ELF-1 (cell line): ENCODE measurements around the gene AZGP1.
"Not testable (repeated sequence)": the region's sequence is repeated elsewhere in the genome, so short reads cannot be mapped to it uniquely, and the experiment has no call there.

Experiments
- DNase-seq: peaks from one replicate; pipeline ENCODE4 v3.0.0-alpha.2; 2016; ENCODE audit warnings: low read depth, low spot score

Gene AZGP1

DNA sequence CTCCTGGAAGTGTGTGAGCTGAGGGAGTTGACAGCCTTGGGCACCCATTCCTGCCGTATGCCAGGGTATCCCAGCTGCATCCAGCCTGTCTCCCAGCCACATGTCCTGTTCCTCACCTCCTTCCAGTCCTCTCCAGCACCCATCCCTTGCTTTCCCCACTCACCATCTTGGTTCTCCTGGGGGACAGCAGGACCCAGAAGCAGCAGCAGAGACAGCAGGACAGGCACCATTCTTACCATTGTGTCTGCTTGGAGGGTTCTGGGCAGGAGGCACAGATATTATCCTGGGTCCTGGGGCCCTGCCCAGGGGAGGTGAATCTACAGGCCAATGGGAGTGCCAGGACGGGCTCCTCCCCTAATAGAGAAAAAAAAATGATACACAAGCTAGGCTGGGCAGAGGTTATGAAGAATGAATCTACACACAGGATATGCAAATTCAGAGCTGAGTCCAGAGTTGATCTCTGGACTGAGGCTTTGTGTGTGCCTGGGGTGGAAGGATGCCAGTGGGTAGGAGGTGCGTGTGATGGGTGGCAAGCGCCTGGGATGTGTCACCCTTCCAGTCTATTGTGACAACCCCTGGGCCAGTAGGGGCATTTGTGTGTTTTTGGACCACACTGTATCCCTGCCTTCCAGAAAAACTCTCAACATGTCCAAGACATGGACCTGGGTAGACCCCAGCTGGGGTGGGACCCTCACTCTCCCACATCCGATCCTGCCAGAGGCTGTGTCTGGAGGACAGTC is at the start of gene AZGP1:
Gene AZGP1 (minus strand): TSS at position 250 of the 740 bp plus-strand sequence. CDS start 11 bp downstream, at position 239.
- DNase-seq = no peak

- no peak for DNase-seq
Observed at GRCh38 chr7:100024020-100024619, 48.3 kb upstream of the AZGP1 start.

DNA sequence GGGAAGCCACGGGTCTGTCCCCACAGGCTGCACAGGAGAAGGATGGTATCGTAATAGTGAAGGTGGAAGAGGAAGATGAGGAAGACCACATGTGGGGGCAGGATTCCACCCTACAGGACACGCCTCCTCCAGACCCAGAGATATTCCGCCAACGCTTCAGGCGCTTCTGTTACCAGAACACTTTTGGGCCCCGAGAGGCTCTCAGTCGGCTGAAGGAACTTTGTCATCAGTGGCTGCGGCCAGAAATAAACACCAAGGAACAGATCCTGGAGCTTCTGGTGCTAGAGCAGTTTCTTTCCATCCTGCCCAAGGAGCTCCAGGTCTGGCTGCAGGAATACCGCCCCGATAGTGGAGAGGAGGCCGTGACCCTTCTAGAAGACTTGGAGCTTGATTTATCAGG is 47.7 kb upstream of the AZGP1 start:
- DNase-seq = no peak

GRCh38 chr7:100022621-100023020 is 46.8 kb upstream of the AZGP1 start:
- DNase-seq = no peak

DNA sequence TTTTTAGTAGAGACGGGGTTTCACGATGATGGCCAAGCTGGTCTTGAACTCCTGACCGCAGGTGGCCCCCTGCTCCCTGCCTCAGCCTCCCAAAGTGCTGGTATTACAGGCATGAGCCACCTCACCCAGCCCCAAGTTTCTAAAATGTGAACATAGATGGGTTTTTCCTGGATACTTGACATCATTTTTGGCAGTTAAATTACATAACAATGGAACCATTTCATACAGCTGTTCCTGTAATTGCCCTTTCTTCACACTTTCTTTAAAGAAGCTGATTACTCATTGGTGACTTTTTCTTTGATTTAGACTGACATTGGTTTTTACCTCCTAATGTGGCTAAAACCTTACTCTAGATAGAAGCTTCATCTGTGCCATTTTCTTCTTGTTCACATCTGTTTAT is 45.5 kb upstream of the AZGP1 start:
- no peak for DNase-seq

DNA sequence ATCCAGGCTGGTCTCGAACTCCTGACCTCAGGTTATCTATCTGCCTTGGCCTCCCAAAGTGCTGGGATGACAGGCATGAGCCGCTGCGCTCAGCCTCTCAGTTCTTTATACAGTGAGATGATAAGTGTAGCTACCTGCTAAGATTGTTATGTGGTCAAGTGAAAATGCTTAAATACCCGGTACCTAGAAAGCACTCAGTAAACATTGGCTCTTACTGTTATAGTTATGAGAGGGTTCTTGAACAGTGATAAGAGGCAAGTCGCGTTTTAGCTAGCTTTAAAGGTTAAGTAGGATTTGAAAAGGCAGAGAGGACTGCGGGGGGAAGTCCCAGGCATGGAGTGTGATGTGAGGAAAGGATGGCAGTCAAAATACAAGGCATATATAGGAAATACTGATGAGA is 44.1 kb upstream of the AZGP1 start:
- DNase-seq = no peak

DNA sequence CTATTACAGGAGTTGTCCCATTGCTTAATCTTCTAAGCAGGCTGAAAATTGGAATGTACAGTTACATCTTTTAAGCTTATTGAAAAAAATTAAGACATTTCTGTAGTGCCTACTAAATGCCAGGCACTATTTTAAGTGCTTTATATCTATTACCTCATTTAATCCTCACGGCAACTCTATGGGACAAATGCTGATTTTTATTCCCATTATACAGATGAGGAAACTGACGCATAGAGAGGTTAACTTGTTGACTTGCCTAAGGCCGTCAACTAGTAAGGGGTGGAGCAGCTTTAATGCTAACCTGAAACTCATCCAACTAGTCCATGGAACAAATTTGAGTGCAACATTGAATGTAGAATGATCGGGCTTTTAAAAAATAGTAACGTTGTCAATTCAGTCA is 42.0 kb upstream of the AZGP1 start:
- DNase-seq = no peak

DNA sequence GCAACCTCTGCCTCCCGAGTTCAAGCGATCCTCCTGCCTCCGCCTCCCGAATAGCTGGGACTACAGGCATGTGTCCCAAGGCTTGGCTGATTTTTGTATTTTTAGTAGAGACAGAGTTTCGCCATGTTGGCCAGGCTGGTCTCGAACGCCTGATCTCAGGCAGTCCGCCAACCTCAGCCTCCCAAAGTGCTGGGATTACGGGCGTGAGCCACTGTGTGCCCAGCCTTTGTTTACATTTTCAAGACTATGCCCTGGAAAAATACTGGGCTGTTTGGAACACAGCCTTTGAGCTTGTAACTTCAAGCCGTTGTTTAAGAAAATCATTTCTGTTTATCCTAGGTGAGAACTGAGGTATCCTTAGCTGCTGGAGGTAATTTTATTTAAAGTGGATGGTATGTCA is 41.5 kb upstream of the AZGP1 start:
- DNase-seq = no peak

DNA sequence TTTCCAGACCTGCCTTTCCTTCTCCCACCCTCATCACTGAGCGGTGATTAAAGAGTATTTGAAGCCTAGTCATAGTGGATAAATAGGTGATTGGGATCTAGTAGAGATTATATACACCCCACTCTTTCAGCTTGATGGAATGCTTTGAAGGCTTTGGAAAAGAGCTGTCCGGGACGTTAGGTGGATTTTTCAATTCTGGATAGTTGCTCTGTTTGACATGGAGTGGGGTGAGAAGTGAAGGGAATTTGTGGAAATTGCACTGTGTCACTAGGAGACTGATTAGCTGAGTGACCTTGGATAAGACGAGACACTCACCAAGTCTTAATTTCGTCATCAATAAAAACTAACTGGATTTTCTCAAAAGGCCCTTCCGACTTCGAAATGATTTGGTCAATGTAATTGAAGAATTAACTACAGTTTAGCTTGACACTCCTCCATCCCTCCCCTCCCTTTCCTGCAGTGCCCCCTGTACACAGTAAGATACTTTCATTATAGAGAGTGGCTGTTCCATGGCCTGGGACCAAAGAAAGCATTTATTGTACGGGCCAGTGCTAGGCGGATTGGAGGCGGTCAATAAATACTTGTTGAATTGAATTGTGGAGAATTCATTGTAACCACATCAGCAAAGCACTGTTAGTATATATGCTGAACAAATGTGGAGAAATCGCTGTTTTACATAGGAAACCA is 40.5 kb upstream of the AZGP1 start:
- DNase-seq = no peak

GRCh38 chr7:100015232-100016214 is 39.7 kb upstream of the AZGP1 start, which contains the start of gene ZKSCAN1:
ZKSCAN1 (plus strand) TSS chr7:100015596; CDS start chr7:100023507, 7,911 bp downstream.
- peak; percentile 92 for DNase-seq

DNA sequence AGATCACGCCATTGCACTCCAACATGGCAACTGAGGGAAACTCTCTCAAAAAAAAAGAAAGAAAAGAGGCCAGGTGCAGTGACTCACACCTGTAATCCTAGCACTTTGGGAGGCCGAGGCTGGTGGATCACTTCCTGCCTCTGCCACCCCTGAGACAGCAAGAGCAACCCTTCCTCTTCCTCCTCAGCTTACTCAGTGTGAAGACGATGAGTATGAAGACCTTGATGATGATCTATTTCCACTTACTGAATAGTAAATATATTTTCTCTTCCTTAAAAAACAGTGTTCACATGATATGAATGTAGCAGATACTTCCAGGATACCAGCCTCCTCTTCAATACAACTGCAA is 37.5 kb upstream of the AZGP1 start:
- DNase-seq = no peak

DNA sequence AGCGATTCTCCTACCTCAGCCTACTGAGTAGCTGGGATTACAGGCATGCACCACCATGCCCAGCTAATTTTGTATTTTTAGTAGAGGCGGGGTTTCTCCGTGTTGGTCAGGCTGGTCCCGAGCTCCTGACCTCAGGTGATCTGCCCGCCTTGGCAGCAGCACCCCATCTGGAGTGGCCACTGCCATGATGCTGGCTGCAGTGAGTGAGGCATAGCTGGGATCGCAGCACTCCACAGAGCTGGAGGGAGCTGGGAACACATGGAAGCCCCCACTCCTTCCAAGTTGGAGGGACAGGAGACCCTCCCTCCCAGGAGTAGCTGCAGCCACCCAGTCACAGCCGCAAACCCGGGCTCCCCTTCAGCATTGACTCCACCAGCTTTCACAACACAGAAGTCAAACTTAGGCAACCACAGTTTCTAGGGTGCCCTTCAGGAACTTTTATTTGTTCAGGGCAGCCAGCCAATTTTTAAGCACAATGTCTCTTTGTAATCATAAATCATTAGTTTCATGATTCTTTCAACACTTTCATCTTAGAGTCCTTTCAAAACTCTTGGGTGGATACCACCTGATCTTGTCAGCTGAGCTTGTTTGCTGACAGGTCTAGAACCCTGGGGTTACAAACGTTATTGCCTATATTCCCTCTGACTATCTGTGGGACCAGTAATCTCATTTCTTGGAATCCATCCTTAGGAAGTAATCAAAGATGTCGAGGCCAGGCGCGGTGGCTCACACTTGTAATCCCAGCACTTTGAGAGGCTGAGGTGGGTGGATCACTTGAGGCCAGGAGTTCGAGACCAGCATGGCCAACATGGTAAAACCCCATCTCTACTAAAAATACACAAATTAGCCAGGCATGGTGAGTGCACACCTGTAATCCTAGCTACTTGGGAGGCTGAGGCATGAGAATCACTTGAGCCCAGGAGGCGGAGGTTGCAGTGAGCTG is 36.8 kb upstream of the AZGP1 start:
- not testable (repeated sequence) for DNase-seq

GRCh38 chr7:100011516-100011915 is 35.7 kb upstream of the AZGP1 start:
- no peak for DNase-seq

- DNase-seq = no peak
Observed at GRCh38 chr7:100010901-100011300, 35.1 kb upstream of the AZGP1 start.

GRCh38 chr7:100009952-100010351 is 34.1 kb upstream of the AZGP1 start:
- not testable (repeated sequence) for DNase-seq

DNA sequence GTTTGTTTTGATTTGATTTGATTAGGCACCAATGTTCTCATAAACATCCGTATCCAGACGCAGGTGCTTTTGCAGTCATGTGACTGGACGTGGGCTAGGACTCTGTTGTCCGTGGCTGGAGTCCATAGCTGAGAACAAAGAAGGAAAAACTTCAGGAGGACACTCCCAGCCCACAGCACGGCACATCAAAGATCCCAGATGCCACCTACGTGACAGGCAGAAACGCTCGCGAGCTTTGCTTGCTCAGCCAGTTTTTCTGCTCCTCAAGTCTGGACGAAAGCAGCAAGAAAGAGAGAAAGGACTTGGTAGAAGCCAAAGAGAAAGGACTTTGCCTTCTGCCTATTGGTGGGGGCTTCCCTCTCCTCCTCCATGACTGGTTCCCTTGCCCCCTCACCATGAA is 32.7 kb upstream of the AZGP1 start:
- peak; percentile 63 for DNase-seq

- no peak for DNase-seq
Observed at GRCh38 chr7:100007887-100008286, 32.1 kb upstream of the AZGP1 start.

DNA sequence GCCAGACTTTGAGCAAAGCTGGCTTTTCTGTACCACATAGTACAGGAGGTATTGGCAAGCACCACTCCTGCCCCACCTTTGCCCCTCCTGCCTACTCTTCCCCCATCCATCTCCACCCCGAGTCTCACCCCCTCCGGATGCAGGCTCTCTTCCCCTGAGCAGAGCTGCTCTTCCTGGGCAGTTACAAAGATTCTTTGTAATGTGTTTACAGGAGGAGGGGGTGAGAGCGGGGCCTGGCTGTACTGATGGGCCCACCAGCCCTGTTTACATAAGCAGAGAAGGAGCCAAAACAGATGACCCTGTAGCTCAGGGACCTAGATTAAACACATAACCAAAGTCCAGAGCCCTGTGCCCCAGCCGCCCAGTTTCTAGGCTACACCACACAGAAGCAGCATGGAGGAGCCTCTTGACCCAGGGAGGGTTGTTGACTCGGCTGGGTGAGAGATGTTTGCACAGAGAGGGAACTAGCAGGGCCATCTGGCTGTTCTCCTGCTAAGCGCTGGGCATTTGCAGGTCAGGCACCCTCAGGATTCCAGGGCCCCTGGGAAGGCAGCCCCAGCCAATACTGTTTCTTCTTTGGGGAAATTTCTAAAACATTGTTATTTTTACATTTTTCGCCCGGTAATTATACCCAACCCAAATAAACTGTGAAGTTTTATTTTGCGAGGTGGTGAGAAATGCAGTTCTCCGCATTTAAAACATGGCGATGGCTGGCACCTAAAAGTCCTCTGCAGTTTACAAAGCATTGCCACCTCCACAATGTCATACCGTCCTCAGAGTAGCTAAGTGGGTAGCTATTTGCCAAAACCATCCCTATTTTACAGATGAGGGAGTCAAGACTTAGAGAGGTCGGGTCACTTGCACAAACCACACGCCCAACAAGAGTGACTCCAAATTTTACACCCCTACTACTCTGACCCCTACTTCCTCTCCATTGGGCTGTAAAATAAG is 28.2 kb upstream of the AZGP1 start:
- DNase-seq = no peak

GRCh38 chr7:100000239-100000638 is 24.4 kb upstream of the AZGP1 start:
- DNase-seq = no peak
